Coronary artery (tissue), 2 donors: ENCODE data around the gene CNGA4.
A peak's percentile ranks its signal among the peaks of the same experiment; 100 is the strongest.

Experiments used
- DNase-seq: peaks from one replicate; pipeline ENCODE4 v3.0.0-alpha.2; 2017; ENCODE audit warnings: low spot score
- H3K27ac ChIP-seq, 2 donors: fragments of 200-600 bp; sonication (generic); one replicate each; pipeline ENCODE4 v1.5.1; 2016 to 2019
- H3K4me3 ChIP-seq: fragments of 200-600 bp; sonication (generic); 2 replicates; pipeline ENCODE4 v1.5.1; 2016; ENCODE audit warnings: mild to moderate bottlenecking, moderate library complexity
- TF ChIP-seq, protein P1 (sequence below): fragments of 200-600 bp; sonication (generic); IDR thresholded peaks from one replicate; pipeline ENCODE4 v1.5.1; 2019; ENCODE audit warnings: antibody characterized with exemption

CNGA4 gene

DNA sequence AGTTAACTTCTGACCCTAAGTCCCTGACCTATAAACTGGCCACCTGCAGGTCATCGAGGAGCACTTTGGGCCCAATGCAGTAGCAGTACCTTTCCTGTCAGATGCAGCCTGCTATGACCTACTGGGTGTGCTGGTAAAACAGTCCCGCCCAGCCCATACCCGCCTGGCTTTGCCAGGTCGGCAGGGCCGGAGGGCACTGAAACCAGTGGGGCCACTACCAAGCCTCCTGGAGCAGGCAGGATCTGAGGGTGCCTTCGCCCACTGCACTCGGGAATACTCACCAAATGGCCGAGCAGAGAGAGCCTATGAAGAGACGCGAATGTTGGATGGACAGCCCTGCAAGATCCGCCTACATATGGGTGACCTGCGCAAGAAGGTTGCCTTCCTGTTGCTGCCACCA lies 29.1 kb upstream of the CNGA4 start:
- DNase-seq = no peak
- no peak overlapping the region for H3K4me3 ChIP-seq
- TF ChIP-seq, protein P1, sequence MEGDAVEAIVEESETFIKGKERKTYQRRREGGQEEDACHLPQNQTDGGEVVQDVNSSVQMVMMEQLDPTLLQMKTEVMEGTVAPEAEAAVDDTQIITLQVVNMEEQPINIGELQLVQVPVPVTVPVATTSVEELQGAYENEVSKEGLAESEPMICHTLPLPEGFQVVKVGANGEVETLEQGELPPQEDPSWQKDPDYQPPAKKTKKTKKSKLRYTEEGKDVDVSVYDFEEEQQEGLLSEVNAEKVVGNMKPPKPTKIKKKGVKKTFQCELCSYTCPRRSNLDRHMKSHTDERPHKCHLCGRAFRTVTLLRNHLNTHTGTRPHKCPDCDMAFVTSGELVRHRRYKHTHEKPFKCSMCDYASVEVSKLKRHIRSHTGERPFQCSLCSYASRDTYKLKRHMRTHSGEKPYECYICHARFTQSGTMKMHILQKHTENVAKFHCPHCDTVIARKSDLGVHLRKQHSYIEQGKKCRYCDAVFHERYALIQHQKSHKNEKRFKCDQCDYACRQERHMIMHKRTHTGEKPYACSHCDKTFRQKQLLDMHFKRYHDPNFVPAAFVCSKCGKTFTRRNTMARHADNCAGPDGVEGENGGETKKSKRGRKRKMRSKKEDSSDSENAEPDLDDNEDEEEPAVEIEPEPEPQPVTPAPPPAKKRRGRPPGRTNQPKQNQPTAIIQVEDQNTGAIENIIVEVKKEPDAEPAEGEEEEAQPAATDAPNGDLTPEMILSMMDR = no peak
- H3K27ac ChIP-seq = no peak overlapping the region

DNA sequence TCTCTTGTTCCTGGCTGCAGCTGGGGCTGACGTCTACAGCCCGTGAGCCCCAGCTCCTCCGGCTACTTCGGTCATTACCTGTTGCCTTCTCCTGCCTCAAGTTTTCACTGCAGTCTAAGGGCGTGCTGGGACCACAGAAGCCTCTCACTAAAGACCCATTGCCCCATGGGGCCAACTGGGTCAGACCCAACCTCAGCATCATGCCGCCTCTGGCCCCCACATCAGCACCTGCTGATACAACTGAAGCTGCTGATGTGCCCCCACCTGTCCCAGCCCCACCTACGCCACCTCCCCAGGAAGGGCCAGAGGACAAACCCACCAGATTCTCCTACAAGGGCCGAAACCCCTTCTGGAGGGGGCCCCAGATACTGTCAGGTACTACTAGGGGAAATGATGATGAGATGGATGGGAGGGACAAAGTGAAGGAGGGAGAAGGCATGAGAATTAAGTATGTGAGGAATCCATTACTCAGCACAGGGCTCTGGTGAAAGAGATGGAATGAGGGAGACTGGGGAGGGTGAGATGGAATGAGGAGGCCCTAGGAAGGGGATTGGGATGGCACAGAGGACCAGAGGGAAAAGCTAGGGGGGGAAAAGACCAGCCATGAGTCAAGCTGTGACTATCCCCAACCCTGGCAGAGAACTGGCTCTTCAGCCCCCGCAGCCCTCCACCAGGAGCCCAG lies 28.5 kb upstream of the CNGA4 start:
- TF ChIP-seq, protein P1 = no peak
- no peak for DNase-seq
- Histone ChIP-seq H3K4me3 (no peak overlapping the region), H3K27ac (no peak overlapping the region)

DNA sequence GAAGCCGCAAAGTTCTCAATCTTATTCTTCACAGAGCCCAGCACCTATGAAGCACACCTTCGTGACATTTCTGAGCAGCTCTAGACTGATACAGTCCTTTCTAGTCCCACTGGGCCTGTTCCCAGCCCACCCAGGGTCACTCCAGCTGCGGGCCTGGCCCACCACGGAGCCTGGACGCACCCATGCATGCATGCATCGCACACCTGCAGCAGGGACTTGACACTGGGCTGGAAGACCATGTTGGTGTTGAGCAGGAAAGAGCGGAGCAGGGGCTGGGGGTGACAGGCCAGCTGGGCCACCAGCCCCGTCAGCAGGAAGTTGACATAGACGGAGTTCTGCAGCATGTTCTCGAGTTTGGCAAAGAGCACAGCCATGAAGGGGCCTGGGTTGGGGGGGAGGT lies 24.4 kb upstream of the CNGA4 start:
- no peak overlapping the region for H3K27ac ChIP-seq
- H3K4me3 ChIP-seq = no peak overlapping the region
- TF ChIP-seq, protein P1 = no peak
- DNase-seq = no peak

DNA sequence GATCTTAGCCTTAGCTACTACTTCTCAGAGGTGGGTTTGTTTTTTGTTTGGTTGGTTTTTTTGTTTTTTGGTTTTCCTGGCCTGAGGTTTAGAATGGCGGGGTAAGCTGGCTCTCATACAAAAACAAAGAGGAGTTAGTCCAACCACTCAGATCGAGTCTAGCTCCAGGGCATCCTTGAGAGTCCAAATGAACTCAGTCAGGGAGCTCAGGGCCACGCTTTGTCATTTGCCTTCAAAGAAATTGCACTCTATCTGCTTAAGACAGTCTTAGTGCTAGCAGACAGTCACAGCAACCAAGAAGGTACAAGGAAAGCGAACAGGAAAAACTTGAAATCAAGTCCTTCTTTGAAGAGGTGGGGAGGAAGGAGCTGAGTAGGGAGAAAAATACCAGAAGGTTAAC lies 22.4 kb upstream of the CNGA4 start:
- Histone ChIP-seq H3K4me3 (no peak overlapping the region), H3K27ac (no peak overlapping the region)
- DNase-seq = no peak
- TF ChIP-seq, protein P1 = no peak

DNA sequence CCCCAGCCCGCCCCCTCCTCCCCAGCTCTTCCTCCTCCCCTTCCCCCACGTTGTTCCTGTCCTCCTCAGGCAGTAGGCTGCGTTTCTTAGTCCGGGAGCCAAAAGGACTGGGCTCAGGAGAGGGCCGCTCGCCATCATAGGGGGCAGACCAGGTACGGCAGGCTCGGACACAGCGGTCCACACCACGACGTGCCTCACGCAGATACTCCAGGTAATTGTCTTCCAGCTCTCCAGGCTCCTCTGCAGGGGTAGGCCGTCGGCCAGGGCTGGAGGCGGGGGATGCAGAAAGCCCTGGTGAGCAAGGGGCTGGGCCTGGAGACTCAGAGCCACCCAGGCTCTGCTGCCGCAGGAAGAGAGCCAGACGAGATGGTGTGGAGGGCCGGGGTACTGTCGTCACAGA lies 21.2 kb upstream of the CNGA4 start:
- TF ChIP-seq, protein P1 = no peak
- DNase-seq = no peak
- H3K27ac ChIP-seq = no peak overlapping the region
- H3K4me3 ChIP-seq = no peak overlapping the region

DNA sequence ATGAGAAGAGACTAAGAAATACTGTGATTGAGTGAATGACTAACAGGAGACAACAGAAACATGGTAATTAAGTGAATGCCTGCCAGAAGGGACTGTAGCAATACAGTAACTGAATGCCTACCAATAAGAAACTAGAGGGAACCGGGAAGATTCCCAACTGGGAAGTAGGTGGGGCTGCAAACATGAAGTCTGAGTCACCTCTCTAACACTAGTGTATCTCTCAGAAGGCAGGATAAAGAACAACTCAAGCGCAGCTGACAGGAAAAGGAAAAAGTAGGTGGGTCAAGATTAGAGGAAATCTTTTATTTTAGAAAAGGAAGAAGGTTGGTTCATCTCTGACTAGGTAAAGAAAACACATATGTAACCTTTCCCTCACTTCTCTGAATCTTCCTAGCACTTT lies 19.5 kb upstream of the CNGA4 start:
- DNase-seq = no peak
- peak overlapping the region in 1 of 2 donors; percentile 70 for H3K27ac ChIP-seq
- TF ChIP-seq, protein P1 = no peak

DNA sequence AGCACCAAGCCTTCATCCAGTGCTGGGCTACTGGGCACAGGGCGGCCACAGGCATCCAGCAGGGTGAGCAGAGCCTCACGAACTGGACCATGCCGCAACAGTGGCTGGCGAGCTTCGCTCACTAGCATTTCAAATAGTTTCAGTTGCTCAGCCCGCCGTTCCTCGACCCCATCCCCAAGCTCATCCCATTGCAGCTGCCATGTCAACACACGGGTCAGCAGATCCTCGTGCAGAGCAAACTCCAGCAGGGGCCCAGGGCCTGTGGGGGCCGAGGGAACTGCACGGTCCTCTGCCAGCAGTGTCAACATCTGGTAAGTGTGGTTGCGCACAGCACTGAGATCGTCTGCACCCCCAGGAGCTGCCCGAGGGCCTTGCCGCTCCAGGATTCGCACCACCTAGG lies 15.0 kb upstream of the CNGA4 start:
- no peak for DNase-seq
- TF ChIP-seq, protein P1 = no peak
- no peak overlapping the region for H3K4me3 ChIP-seq
- no peak overlapping the region for H3K27ac ChIP-seq

More for the DNA sequence above, 19.5 kb upstream of the CNGA4 start:
- no peak overlapping the region for H3K4me3 ChIP-seq
